GM12892 (cell line): Measurements from ENCODE around the gene BAIAP3.

Experiments
- POLR2A ChIP-seq: IDR thresholded peaks from 2 replicates; pipeline ENCODE4 v1.6.1; 2011; ENCODE audit warnings: low read depth, low read length, control low read depth
- POLR2AphosphoS5 ChIP-seq: IDR thresholded peaks from 2 replicates; pipeline ENCODE4 v1.6.1; 2011; ENCODE audit warnings: low read depth, low read length, control low read depth
- TAF1 ChIP-seq: IDR thresholded peaks from 2 replicates; pipeline ENCODE4 v1.6.1; 2011; ENCODE audit warnings: low read depth, mild to moderate bottlenecking, control low read depth, low read length, borderline replicate concordance

DNA sequence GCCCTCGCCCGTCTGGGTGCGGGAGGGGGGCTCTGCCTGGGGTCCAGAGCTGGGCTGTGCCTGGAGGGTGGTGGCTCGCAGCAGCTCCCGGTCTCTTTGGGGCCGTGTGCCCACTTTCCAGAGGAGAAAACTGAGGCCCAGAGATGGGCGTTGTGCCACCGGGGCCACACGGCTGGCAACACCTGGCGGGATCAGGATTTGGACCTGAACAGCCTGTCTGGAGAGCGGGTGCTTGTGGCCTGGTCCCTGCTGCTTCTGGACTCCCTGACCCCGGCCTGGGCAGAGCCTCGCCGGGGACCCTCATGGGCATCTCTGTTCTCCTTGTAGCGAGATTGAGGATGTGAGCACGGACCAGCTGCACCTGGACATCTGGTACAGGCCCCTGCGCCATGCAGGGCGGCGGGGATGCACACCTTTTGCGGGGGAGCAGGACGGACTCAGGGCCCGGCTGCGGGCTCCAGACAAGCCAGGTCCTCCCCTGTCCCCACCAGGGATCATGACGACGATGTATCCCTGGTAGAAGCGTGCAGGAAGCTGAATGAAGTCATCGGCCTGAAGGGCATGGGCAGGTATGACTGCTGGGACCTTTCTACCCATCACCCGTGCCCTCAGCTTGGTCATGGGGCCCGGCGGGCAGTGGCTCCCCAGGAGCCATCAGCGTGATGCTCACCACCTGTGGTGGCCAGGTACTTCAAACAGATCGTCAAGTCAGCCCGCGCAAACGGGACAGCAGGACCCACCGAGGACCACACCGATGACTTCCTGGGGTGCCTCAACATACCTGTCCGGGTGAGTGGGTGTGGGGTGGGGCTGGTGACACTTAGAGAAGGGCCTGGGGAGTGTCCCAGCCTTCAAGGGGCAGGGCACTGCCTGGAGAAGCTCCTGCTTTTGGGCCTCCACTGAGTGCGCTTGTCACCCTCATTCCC, 8.3 kb downstream of the BAIAP3 start:
- TF ChIP-seq POLR2AphosphoS5, result no peak
- no peak for TF ChIP-seq TAF1
- TF ChIP-seq POLR2A, result no peak
